Neural cell (in vitro differentiated cells): ENCODE data around the gene PDE10A. TPM values are rescaled to one million over a fixed set of nuclear protein-coding genes. Genes with fewer than 3 reads are reported as not detected.

ENCODE experiments used
- H2AFZ ChIP-seq: fragments of 200-600, 300-800 bp; sonication (generic), shearing (Covaris generic); 2 replicates; pipeline ENCODE4 v1.6.0; 2014; ENCODE audit warnings: low read depth, mild to moderate bottlenecking, antibody characterized with exemption, low read length, moderate library complexity
- H3F3A ChIP-seq: fragments of 200-600 bp; shearing (Covaris generic); 2 replicates; pipeline ENCODE4 v1.6.1; 2016; ENCODE audit warnings: mild to moderate bottlenecking, moderate library complexity, mixed read lengths, antibody characterized with exemption, low read length; ENCODE audit not compliant: insufficient read depth, poor library complexity, severe bottlenecking
- H3K27ac ChIP-seq: fragments of 200-600, 300-800 bp; sonication (generic), shearing (Covaris generic); 2 replicates; pipeline ENCODE4 v1.5.1; 2014; ENCODE audit warnings: mild to moderate bottlenecking, low read length, moderate library complexity
- H3K27me3 ChIP-seq: fragments of 300-800, 200-600 bp; sonication (generic), shearing (Covaris generic); 2 replicates; pipeline ENCODE4 v1.6.0; 2014; ENCODE audit warnings: mild to moderate bottlenecking, low read depth, low read length, moderate library complexity; ENCODE audit not compliant: insufficient read depth
- H3K36me3 ChIP-seq: fragments of 300-800, 200-600 bp; sonication (generic), shearing (Covaris generic); 2 replicates; pipeline ENCODE4 v1.5.1; 2014; ENCODE audit warnings: mild to moderate bottlenecking, antibody characterized with exemption, low read length, moderate library complexity; ENCODE audit not compliant: insufficient read depth
- H3K4me2 ChIP-seq: fragments of 300-800, 200-600 bp; sonication (generic), shearing (Covaris generic); 2 replicates; pipeline ENCODE4 v1.6.0; 2014; ENCODE audit warnings: mild to moderate bottlenecking, low read length
- H3K4me3 ChIP-seq: fragments of 300-800, 200-600 bp; sonication (generic), shearing (Covaris generic); 2 replicates; pipeline ENCODE4 v1.5.1; 2014; ENCODE audit warnings: mild to moderate bottlenecking, low read length, moderate library complexity
- H3K79me2 ChIP-seq: fragments of 200-600 bp; shearing (Covaris generic); replicated peaks from 2 replicates; pipeline ENCODE4 v1.6.0; 2014; ENCODE audit warnings: mild to moderate bottlenecking, low read length, moderate library complexity; ENCODE audit not compliant: insufficient read depth
- H3K9ac ChIP-seq: fragments of 300-800, 200-600 bp; sonication (generic), shearing (Covaris generic); 2 replicates; pipeline ENCODE4 v1.6.1; 2016; ENCODE audit warnings: mild to moderate bottlenecking, low read length, mixed read lengths
- H3K9me2 ChIP-seq: fragments of 200-600 bp; shearing (Covaris generic); 2 replicates; pipeline ENCODE4 v1.6.1; 2016; ENCODE audit warnings: mild to moderate bottlenecking, low read length, mixed read lengths; ENCODE audit not compliant: insufficient read depth
- H3K9me3 ChIP-seq: fragments of 200-600, 300-800 bp; sonication (generic), shearing (Covaris generic); 2 replicates; pipeline ENCODE4 v1.6.1; 2016; ENCODE audit warnings: mild to moderate bottlenecking, mixed run types, low read length, moderate library complexity, mixed read lengths
- H4K20me1 ChIP-seq: fragments of 200-600 bp; shearing (Covaris generic); 2 replicates; pipeline ENCODE4 v1.6.1; 2016; ENCODE audit warnings: mild to moderate bottlenecking, mixed run types; ENCODE audit not compliant: insufficient read depth
- EP300 ChIP-seq: fragments of 450-650 bp; conservative IDR thresholded peaks from 2 replicates; pipeline ENCODE4 v1.6.1; 2014; ENCODE audit warnings: antibody characterized with exemption, mild to moderate bottlenecking, moderate library complexity; ENCODE audit not compliant: poor library complexity, severe bottlenecking
- EZH2 ChIP-seq: fragments of 200-600, 300-800 bp; shearing (Covaris generic), sonication (generic); IDR thresholded peaks from 2 replicates; pipeline ENCODE4 v1.6.1; 2014; ENCODE audit warnings: antibody characterized with exemption, low read length, borderline replicate concordance, mild to moderate bottlenecking; ENCODE audit not compliant: insufficient read depth, poor library complexity, severe bottlenecking
- MXI1 ChIP-seq: fragments of 450-650 bp; conservative IDR thresholded peaks from 2 replicates; pipeline ENCODE4 v1.6.1; 2014; ENCODE audit warnings: antibody characterized with exemption, mild to moderate bottlenecking; ENCODE audit not compliant: poor library complexity, severe bottlenecking
- POLR2AphosphoS5 ChIP-seq: IDR thresholded peaks from 2 replicates; pipeline ENCODE4 v1.6.1; 2012
- RAD21 ChIP-seq: fragments of 450-650 bp; conservative IDR thresholded peaks from 2 replicates; pipeline ENCODE4 v1.6.1; 2014; ENCODE audit warnings: antibody characterized with exemption, mild to moderate bottlenecking, moderate library complexity
- SMC3 ChIP-seq: fragments of 450-650 bp; conservative IDR thresholded peaks from 2 replicates; pipeline ENCODE4 v1.6.1; 2014; ENCODE audit warnings: antibody characterized with exemption, mild to moderate bottlenecking, moderate library complexity; ENCODE audit not compliant: poor library complexity
- TAF1 ChIP-seq: IDR thresholded peaks from 2 replicates; pipeline ENCODE4 v1.6.1; 2012; ENCODE audit warnings: low read depth
- polyA plus RNA-seq: library from polyadenylated mRNA; depleted of rRNA; stranded (reverse); fragments of >200 nt; gene quantifications from 2 replicates; pipeline ENCODE4 v1.2.3, GENCODE V29; 2014
- TF ChIP-seq, protein P1 (sequence below): fragments of 450-650 bp; IDR thresholded peaks from 2 replicates; pipeline ENCODE4 v1.5.1; 2014; ENCODE audit warnings: antibody characterized with exemption, mild to moderate bottlenecking, moderate library complexity; ENCODE audit not compliant: poor library complexity, severe bottlenecking
- TF ChIP-seq, protein P2 (sequence below): IDR thresholded peaks from 2 replicates; pipeline ENCODE4 v1.6.1; 2012; ENCODE audit warnings: borderline replicate concordance

The PDE10A gene
- polyA plus RNA-seq, 1 donor from 2014 or later = 52.4 TPM

DNA sequence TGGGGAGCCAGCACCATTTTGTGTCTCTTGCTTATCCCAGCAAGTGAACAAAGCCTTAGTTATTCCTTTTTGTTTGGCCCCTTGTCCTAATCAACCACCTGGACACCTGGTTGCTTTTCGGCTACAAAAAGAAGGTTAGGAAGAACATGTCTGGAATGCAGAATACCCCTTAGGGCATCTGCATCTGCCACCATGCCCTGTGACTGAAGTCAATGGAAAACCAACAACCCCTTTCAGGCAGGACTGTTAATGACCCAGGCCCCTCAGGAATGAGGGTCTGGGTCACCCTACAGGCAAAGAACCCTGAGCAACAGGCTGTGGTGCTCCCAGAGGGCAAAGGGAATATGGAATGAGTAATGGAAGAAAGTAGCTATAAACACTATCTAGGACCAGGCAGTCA lies 78.5 kb downstream of the PDE10A start:
- Histone ChIP-seq H3F3A (no peaks in the 10 kb centered on the region), H2AFZ (no peak overlapping the region), H3K9me3 (no peaks in the 10 kb centered on the region), H3K36me3 (no peaks in the 10 kb centered on the region), H3K27ac (no peak overlapping the region), H3K79me2 (peaks cover 49% of the 10 kb centered on the region), H3K4me3 (no peak overlapping the region), H4K20me1 (no peaks in the 10 kb centered on the region), H3K9me2 (no peaks in the 10 kb centered on the region), H3K9ac (no peak overlapping the region), H3K4me2 (no peak overlapping the region), H3K27me3 (no peaks in the 10 kb centered on the region)
- TF ChIP-seq RAD21 = no peak
- no peak for TF ChIP-seq POLR2AphosphoS5
- no peak for TF ChIP-seq MXI1
- no peak for TF ChIP-seq TAF1
- no peak for TF ChIP-seq EZH2
- no peak for TF ChIP-seq EP300
- no peak for TF ChIP-seq SMC3
- TF ChIP-seq, protein P1, sequence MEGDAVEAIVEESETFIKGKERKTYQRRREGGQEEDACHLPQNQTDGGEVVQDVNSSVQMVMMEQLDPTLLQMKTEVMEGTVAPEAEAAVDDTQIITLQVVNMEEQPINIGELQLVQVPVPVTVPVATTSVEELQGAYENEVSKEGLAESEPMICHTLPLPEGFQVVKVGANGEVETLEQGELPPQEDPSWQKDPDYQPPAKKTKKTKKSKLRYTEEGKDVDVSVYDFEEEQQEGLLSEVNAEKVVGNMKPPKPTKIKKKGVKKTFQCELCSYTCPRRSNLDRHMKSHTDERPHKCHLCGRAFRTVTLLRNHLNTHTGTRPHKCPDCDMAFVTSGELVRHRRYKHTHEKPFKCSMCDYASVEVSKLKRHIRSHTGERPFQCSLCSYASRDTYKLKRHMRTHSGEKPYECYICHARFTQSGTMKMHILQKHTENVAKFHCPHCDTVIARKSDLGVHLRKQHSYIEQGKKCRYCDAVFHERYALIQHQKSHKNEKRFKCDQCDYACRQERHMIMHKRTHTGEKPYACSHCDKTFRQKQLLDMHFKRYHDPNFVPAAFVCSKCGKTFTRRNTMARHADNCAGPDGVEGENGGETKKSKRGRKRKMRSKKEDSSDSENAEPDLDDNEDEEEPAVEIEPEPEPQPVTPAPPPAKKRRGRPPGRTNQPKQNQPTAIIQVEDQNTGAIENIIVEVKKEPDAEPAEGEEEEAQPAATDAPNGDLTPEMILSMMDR = no peak
- TF ChIP-seq, protein P2, sequence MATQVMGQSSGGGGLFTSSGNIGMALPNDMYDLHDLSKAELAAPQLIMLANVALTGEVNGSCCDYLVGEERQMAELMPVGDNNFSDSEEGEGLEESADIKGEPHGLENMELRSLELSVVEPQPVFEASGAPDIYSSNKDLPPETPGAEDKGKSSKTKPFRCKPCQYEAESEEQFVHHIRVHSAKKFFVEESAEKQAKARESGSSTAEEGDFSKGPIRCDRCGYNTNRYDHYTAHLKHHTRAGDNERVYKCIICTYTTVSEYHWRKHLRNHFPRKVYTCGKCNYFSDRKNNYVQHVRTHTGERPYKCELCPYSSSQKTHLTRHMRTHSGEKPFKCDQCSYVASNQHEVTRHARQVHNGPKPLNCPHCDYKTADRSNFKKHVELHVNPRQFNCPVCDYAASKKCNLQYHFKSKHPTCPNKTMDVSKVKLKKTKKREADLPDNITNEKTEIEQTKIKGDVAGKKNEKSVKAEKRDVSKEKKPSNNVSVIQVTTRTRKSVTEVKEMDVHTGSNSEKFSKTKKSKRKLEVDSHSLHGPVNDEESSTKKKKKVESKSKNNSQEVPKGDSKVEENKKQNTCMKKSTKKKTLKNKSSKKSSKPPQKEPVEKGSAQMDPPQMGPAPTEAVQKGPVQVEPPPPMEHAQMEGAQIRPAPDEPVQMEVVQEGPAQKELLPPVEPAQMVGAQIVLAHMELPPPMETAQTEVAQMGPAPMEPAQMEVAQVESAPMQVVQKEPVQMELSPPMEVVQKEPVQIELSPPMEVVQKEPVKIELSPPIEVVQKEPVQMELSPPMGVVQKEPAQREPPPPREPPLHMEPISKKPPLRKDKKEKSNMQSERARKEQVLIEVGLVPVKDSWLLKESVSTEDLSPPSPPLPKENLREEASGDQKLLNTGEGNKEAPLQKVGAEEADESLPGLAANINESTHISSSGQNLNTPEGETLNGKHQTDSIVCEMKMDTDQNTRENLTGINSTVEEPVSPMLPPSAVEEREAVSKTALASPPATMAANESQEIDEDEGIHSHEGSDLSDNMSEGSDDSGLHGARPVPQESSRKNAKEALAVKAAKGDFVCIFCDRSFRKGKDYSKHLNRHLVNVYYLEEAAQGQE = no peak

DNA sequence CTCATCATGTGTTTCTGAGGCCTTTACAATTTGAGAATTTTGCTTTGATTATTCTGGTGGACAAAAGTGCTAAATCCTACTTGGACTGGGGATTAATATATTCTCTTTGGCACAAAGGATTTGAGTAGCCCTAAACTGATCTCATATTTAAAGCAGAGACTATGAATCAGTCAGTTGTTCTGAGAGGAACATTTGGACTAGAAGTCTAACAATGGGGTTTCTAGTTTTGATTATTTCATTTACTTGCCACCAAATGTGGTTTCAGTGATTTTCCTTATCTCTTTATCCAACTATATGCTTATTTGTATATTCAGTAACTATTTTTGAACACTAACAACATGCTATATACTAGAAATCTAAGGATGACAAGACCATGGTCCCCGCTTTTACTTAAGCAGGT lies 81.4 kb downstream of the PDE10A start:
- Histone ChIP-seq H3K36me3 (no peaks in the 10 kb centered on the region), H3K27ac (no peak overlapping the region), H3K4me3 (no peak overlapping the region), H4K20me1 (no peaks in the 10 kb centered on the region), H3K9me2 (no peaks in the 10 kb centered on the region), H3K9ac (no peak overlapping the region), H3K27me3 (no peaks in the 10 kb centered on the region), H3F3A (no peaks in the 10 kb centered on the region), H2AFZ (no peak overlapping the region), H3K9me3 (no peaks in the 10 kb centered on the region), H3K4me2 (no peak overlapping the region), H3K79me2 (peaks cover 38% of the 10 kb centered on the region)
- TF ChIP-seq, protein P1 = no peak
- no peak for TF ChIP-seq EZH2
- TF ChIP-seq EP300 = no peak
- TF ChIP-seq SMC3 = no peak
- TF ChIP-seq, protein P2 = no peak
- no peak for TF ChIP-seq TAF1
- TF ChIP-seq RAD21 = no peak
- TF ChIP-seq POLR2AphosphoS5 = no peak
- no peak for TF ChIP-seq MXI1
